H9 (cell line): ENCODE data around the gene CFDP1. TPM values are rescaled to one million over a fixed set of nuclear protein-coding genes. Genes with fewer than 3 reads are reported as not detected.

Experiments
- DNase-seq: peaks from one replicate; pipeline ENCODE4 v3.0.0-alpha.2; 2017
- H2AFZ ChIP-seq: one replicate; pipeline ENCODE4 v1.6.1; 2013; ENCODE audit warnings: mild to moderate bottlenecking, low read length, control low read depth, moderate library complexity
- H2AK5ac ChIP-seq: 2 replicates; pipeline ENCODE4 v1.6.1; 2013; ENCODE audit warnings: low read length, control low read depth, mixed read lengths; ENCODE audit not compliant: insufficient read length
- H2BK120ac ChIP-seq: one replicate; pipeline ENCODE4 v1.6.1; 2013; ENCODE audit warnings: low read depth, mild to moderate bottlenecking, low read length, control low read depth, inconsistent platforms; ENCODE audit not compliant: poor library complexity, severe bottlenecking
- H2BK12ac ChIP-seq: 2 replicates; pipeline ENCODE4 v1.6.1; 2013; ENCODE audit warnings: low read length, control low read depth, mixed read lengths, low read depth; ENCODE audit not compliant: insufficient read length
- H2BK15ac ChIP-seq: 2 replicates; pipeline ENCODE4 v1.6.1; 2013; ENCODE audit warnings: low read depth, low read length, control low read depth
- H2BK20ac ChIP-seq: one replicate; pipeline ENCODE4 v1.6.1; 2013; ENCODE audit warnings: low read depth, mild to moderate bottlenecking, low read length, control low read depth, inconsistent platforms; ENCODE audit not compliant: poor library complexity, severe bottlenecking
- H2BK5ac ChIP-seq: 2 replicates; pipeline ENCODE4 v1.6.1; 2013; ENCODE audit warnings: low read length, control low read depth, mixed read lengths; ENCODE audit not compliant: insufficient read length
- H3K14ac ChIP-seq: 2 replicates; pipeline ENCODE4 v1.6.1; 2013; ENCODE audit warnings: low read length, control low read depth; ENCODE audit not compliant: insufficient read depth
- H3K18ac ChIP-seq: 2 replicates; pipeline ENCODE4 v1.6.1; 2013; ENCODE audit warnings: low read depth, mild to moderate bottlenecking, mixed read lengths, low read length, control low read depth; ENCODE audit not compliant: insufficient read length
- H3K23ac ChIP-seq: 2 replicates; pipeline ENCODE4 v1.6.1; 2013; ENCODE audit warnings: low read length, control low read depth, mixed read lengths, low read depth; ENCODE audit not compliant: insufficient read length
- H3K23me2 ChIP-seq: 2 replicates; pipeline ENCODE4 v1.6.1; 2013; ENCODE audit warnings: low read depth, mild to moderate bottlenecking, mixed read lengths, low read length, control low read depth; ENCODE audit not compliant: insufficient read length, poor library complexity, severe bottlenecking
- H3K27ac ChIP-seq: 2 replicates; pipeline ENCODE4 v1.5.1; 2013; ENCODE audit warnings: low read length, control low read depth, mixed read lengths, low read depth; ENCODE audit not compliant: insufficient read length
- H3K27me3 ChIP-seq: 2 replicates; pipeline ENCODE4 v1.6.1; 2013; ENCODE audit warnings: low read length, control low read depth, inconsistent platforms; ENCODE audit not compliant: insufficient read depth
- H3K4ac ChIP-seq: 2 replicates; pipeline ENCODE4 v1.6.1; 2013; ENCODE audit warnings: low read depth, mild to moderate bottlenecking, control low read depth, inconsistent platforms, low read length, moderate library complexity
- H3K4me1 ChIP-seq: 2 replicates; pipeline ENCODE4 v1.6.1; 2013; ENCODE audit warnings: low read length, control low read depth, inconsistent platforms; ENCODE audit not compliant: insufficient read depth
- H3K4me2 ChIP-seq: 2 replicates; pipeline ENCODE4 v1.6.1; 2013; ENCODE audit warnings: low read length, control low read depth, mixed read lengths; ENCODE audit not compliant: insufficient read length, insufficient read depth
- H3K56ac ChIP-seq: 2 replicates; pipeline ENCODE4 v1.6.1; 2013; ENCODE audit warnings: low read depth, mild to moderate bottlenecking, mixed read lengths, low read length, control low read depth; ENCODE audit not compliant: insufficient read length
- H3K79me1 ChIP-seq: 2 replicates; pipeline ENCODE4 v1.6.1; 2013; ENCODE audit warnings: low read depth, mild to moderate bottlenecking, moderate library complexity, low read length, control low read depth, inconsistent platforms; ENCODE audit not compliant: insufficient read depth, poor library complexity, severe bottlenecking
- H3K79me2 ChIP-seq: 2 replicates; pipeline ENCODE4 v1.6.1; 2013; ENCODE audit warnings: low read length, control low read depth, inconsistent platforms; ENCODE audit not compliant: insufficient read depth
- H3K9ac ChIP-seq: 2 replicates; pipeline ENCODE4 v1.6.1; 2013; ENCODE audit warnings: low read length, control low read depth, mixed read lengths; ENCODE audit not compliant: insufficient read length; ENCODE audit errors: extremely low read depth
- H3K9me3 ChIP-seq: one replicate; pipeline ENCODE4 v1.6.1; 2013; ENCODE audit warnings: low read depth, low read length, inconsistent platforms; ENCODE audit not compliant: control insufficient read depth
- H3T11ph ChIP-seq: one replicate; pipeline ENCODE4 v1.6.1; 2013; ENCODE audit warnings: mild to moderate bottlenecking, low read length, control low read depth, inconsistent platforms
- H4K20me1 ChIP-seq: one replicate; pipeline ENCODE4 v1.6.1; 2013; ENCODE audit not compliant: control insufficient read depth, insufficient read length, insufficient read depth
- H4K5ac ChIP-seq: 2 replicates; pipeline ENCODE4 v1.6.1; 2013; ENCODE audit warnings: low read depth, mild to moderate bottlenecking, mixed read lengths, low read length, control low read depth; ENCODE audit not compliant: insufficient read length
- H4K8ac ChIP-seq: replicated peaks from 2 replicates; pipeline ENCODE4 v1.6.1; 2013; ENCODE audit warnings: low read length, control low read depth, mixed read lengths, low read depth; ENCODE audit not compliant: insufficient read length
- H4K91ac ChIP-seq: 2 replicates; pipeline ENCODE4 v1.6.1; 2013; ENCODE audit warnings: low read depth, mild to moderate bottlenecking, moderate library complexity, mixed read lengths, low read length, control low read depth; ENCODE audit not compliant: insufficient read length
- H3K27ac Mint-ChIP-seq, 3 experiments: 2 replicates in 2 of 3; 3 replicates in 1 of 3; pipeline ENCODE4 v1.8.0; 2020 to 2021; ENCODE audit warnings: mixed read lengths in 3 of 3, mild to moderate bottlenecking in 1 of 3, moderate library complexity in 1 of 3
- H3K27me3 Mint-ChIP-seq: 2 replicates; pipeline ENCODE4 v1.8.0; 2021; ENCODE audit warnings: low read depth, mild to moderate bottlenecking, moderate library complexity, mixed read lengths
- H3K36me3 Mint-ChIP-seq, 3 experiments: 2 replicates in 2 of 3; 3 replicates in 1 of 3; pipeline ENCODE4 v1.8.0; 2020 to 2021; ENCODE audit warnings: low read depth in 3 of 3, mixed read lengths in 3 of 3; ENCODE audit not compliant: insufficient read depth in 1 of 3
- H3K4me1 Mint-ChIP-seq, 2 experiments: 2 replicates each; pipeline ENCODE4 v1.8.0; 2020; ENCODE audit warnings: mixed read lengths in 2 of 2
- H3K4me3 Mint-ChIP-seq, 2 experiments: 2 replicates in 1 of 2; 3 replicates in 1 of 2; pipeline ENCODE4 v1.8.0; 2020 to 2021; ENCODE audit warnings: mild to moderate bottlenecking in 2 of 2, mixed read lengths in 2 of 2, moderate library complexity in 1 of 2
- H3K9me3 Mint-ChIP-seq, 2 experiments: 2 replicates in 1 of 2; 3 replicates in 1 of 2; pipeline ENCODE4 v1.8.0; 2020; ENCODE audit warnings: mild to moderate bottlenecking in 2 of 2, mixed read lengths in 2 of 2, moderate library complexity in 1 of 2
- WGBS: extraction: QIAGEN DNeasy Blood & Tissue Kit; methylation state at CpG from one replicate; pipeline ENCODE4 v1.1.7; 2013; ENCODE audit warnings: missing lambda C conversion rate, low lambda C conversion rate, mixed read lengths; ENCODE audit not compliant: insufficient read length; ENCODE audit errors: extremely low coverage; 5-methylcytosine and 5-hydroxymethylcytosine counted together
- total RNA-seq: library from RNA; stranded (reverse); gene quantifications from 2 replicates; pipeline ENCODE4 v1.2.1, GENCODE V29; 2021
- TF ChIP-seq, protein P1 (sequence below): fragments of 200-600 bp; sonication (generic); conservative IDR thresholded peaks from 3 replicates; pipeline ENCODE4 v1.8.0; 2021; ENCODE audit warnings: antibody characterized with exemption, mild to moderate bottlenecking

CFDP1 gene
- total RNA-seq, 1 experiment from 2014 or later: 89.2 TPM

- no CpG with 5 or more reads among the region's 29 CpGs for WGBS
- TF ChIP-seq, protein P1, sequence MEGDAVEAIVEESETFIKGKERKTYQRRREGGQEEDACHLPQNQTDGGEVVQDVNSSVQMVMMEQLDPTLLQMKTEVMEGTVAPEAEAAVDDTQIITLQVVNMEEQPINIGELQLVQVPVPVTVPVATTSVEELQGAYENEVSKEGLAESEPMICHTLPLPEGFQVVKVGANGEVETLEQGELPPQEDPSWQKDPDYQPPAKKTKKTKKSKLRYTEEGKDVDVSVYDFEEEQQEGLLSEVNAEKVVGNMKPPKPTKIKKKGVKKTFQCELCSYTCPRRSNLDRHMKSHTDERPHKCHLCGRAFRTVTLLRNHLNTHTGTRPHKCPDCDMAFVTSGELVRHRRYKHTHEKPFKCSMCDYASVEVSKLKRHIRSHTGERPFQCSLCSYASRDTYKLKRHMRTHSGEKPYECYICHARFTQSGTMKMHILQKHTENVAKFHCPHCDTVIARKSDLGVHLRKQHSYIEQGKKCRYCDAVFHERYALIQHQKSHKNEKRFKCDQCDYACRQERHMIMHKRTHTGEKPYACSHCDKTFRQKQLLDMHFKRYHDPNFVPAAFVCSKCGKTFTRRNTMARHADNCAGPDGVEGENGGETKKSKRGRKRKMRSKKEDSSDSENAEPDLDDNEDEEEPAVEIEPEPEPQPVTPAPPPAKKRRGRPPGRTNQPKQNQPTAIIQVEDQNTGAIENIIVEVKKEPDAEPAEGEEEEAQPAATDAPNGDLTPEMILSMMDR: no peak
- Histone ChIP-seq H3K23me2 (peaks cover 15% of the 10 kb centered on the region), H2AFZ (no peak overlapping the region), H4K8ac (no peak overlapping the region), H3K9me3 (no peaks in the 10 kb centered on the region), H3K27ac (no peak overlapping the region), H3K4me2 (peak overlapping the region; percentile 67), H3K79me2 (peaks cover 46% of the 10 kb centered on the region; the same call in 1 of the 2 replicates), H2BK12ac (no peak overlapping the region), H3T11ph (no peak overlapping the region), H2BK120ac (no peak overlapping the region), H2AK5ac (no peak overlapping the region), H3K56ac (no peak overlapping the region), H3K18ac (no peak overlapping the region), H4K20me1 (no peaks in the 10 kb centered on the region), H2BK15ac (no peak overlapping the region), H4K91ac (no peak overlapping the region), H3K23ac (no peak overlapping the region), H3K4ac (no peak overlapping the region), H4K5ac (no peak overlapping the region), H3K14ac (peak overlapping the region; percentile 52; the same call in 1 of the 2 replicates), H3K9ac (peak overlapping the region; percentile 77), H3K27me3 (no peaks in the 10 kb centered on the region), H2BK5ac (no peak overlapping the region), H2BK20ac (no peak overlapping the region), H3K79me1 (peaks cover 6% of the 10 kb centered on the region), H3K4me1 (peaks cover 22% of the 10 kb centered on the region; the same call in 1 of the 2 replicates)
- Mint-ChIP-seq H3K27ac (peak overlapping the region; percentile 44 to 77 (median 67); a peak in 2 of 7 replicates), H3K27me3 (no peaks in the 10 kb centered on the region; the same call in 1 of the 2 replicates), H3K4me1 (peaks cover 63 to 71% of the 10 kb centered on the region in 2 experiments), H3K9me3 (no peaks in the 10 kb centered on the region), H3K4me3 (peak overlapping the region; percentile 77 to 90), H3K36me3 (peaks cover 0 to 2% (median 2%) of the 10 kb centered on the region in 3 experiments; a peak in 1 of 7 replicates)
- DNase-seq: no peak
Measured at GRCh38 chr16:75250089-75250808, 183.1 kb downstream of the CFDP1 start.
